GM18861 (cell line): ENCODE measurements around the gene TMEM205.
"Not testable (repeated sequence)": the region's sequence is repeated elsewhere in the genome, so short reads cannot be mapped to it uniquely, and the experiment has no call there.

Experiments used
- ATAC-seq: cut with Tn5 transposase; IDR thresholded peaks from one replicate; pipeline ENCODE4 v1.9.1; 2021; ENCODE audit not compliant: unreplicated experiment

The TMEM205 gene

GRCh38 chr19:11346104-11346940 lies at the start of gene TMEM205, which contains the start of gene CCDC159:
TMEM205 (minus strand) TSS chr19:11346268; CDS start chr19:11345619, 649 bp downstream.
CCDC159 (plus strand) TSS chr19:11346519; CDS start chr19:11346607, 88 bp downstream.
- ATAC-seq: peak; percentile 78

- ATAC-seq: no peak
Observed at GRCh38 chr19:11390933-11391680, 45.0 kb upstream of the TMEM205 start.

GRCh38 chr19:11390359-11390758 lies 44.3 kb upstream of the TMEM205 start:
- no peak for ATAC-seq

GRCh38 chr19:11387162-11388034 lies 41.3 kb upstream of the TMEM205 start:
- ATAC-seq: no peak

- no peak for ATAC-seq
Observed at GRCh38 chr19:11384778-11385129, 38.7 kb upstream of the TMEM205 start.

- ATAC-seq: no peak
Observed at GRCh38 chr19:11383706-11384048, 37.6 kb upstream of the TMEM205 start.

GRCh38 chr19:11382898-11383705 lies 37.0 kb upstream of the TMEM205 start:
- ATAC-seq: no peak

- ATAC-seq: peak; percentile 60
Observed at GRCh38 chr19:11380653-11381537, 34.8 kb upstream of the TMEM205 start.

- no peak for ATAC-seq
Observed at GRCh38 chr19:11379857-11380350, 33.8 kb upstream of the TMEM205 start.

GRCh38 chr19:11379269-11379845 lies 33.3 kb upstream of the TMEM205 start:
- not testable (repeated sequence) for ATAC-seq

GRCh38 chr19:11378319-11379189 lies 32.5 kb upstream of the TMEM205 start:
- no peak for ATAC-seq

GRCh38 chr19:11377756-11378155 lies 31.7 kb upstream of the TMEM205 start:
- ATAC-seq: no peak

GRCh38 chr19:11377237-11377636 lies 31.2 kb upstream of the TMEM205 start:
- no peak for ATAC-seq

- ATAC-seq: peak; percentile 8
Observed at GRCh38 chr19:11375143-11375948, 29.3 kb upstream of the TMEM205 start.

- ATAC-seq: peak; percentile 86
Observed at GRCh38 chr19:11374433-11375142, 28.5 kb upstream of the TMEM205 start, which contains the start of gene SWSAP1. SWSAP1 (plus strand) TSS chr19:11374666; CDS start chr19:11374681, 15 bp downstream.

- no peak for ATAC-seq
Observed at GRCh38 chr19:11373885-11374432, 27.9 kb upstream of the TMEM205 start.
